ENCODE data around the gene DCAF11.

DCAF11 gene

GRCh38 chr14:24114532-24115421 lies at the start of gene DCAF11, which contains the start of gene NRL (continued):
- TF ChIP-seq ZNF280D (tag by site-specific recombination; IDR thresholded peaks at IDR 0.05) = no peak
- TF ChIP-seq ZNF658 (tag by site-specific recombination; IDR thresholded peaks at IDR 0.05) = no peak
- 0 out of 2 replicates have a peak, but pooled peaks have one; percentile 43 for TF ChIP-seq TRIM28 (IDR thresholded peaks at IDR 0.05; ENCODE audit: borderline replicate concordance, low read length)
- TF ChIP-seq ZNF624 (tag by site-specific recombination; IDR thresholded peaks at IDR 0.05) = no peak
- TF ChIP-seq ZBTB26 (tag by site-specific recombination; optimal IDR thresholded peaks at IDR 0.05) = peak; percentile 50
- TF ChIP-seq PRDM6 (tag by site-specific recombination; IDR thresholded peaks at IDR 0.05) = no peak
- no peak for TF ChIP-seq ZNF184 (tag by site-specific recombination; IDR thresholded peaks at IDR 0.05)
- TF ChIP-seq ZNF350 (tag by site-specific recombination; IDR thresholded peaks at IDR 0.05) = no peak
- TF ChIP-seq ZNF768 (tag by site-specific recombination; IDR thresholded peaks at IDR 0.05) = no peak
- TF ChIP-seq HOXA7 (CRISPR knock-in tag; IDR thresholded peaks at IDR 0.05; ENCODE audit: borderline replicate concordance) = no peak
- no peak for TF ChIP-seq ZNF580 (tag by site-specific recombination; IDR thresholded peaks at IDR 0.05)
- peak; percentile 99 for TF ChIP-seq ZNF18 (tag by site-specific recombination; IDR thresholded peaks at IDR 0.05)
- no peak for TF ChIP-seq ZNF302 (tag by site-specific recombination; IDR thresholded peaks at IDR 0.05; ENCODE audit: low read depth)
- no peak for TF ChIP-seq ZNF239 (tag by site-specific recombination; IDR thresholded peaks at IDR 0.05)
- 0 out of 2 replicates have a peak, but pooled peaks have one; percentile 15 for TF ChIP-seq ZNF423 (tag by site-specific recombination; IDR thresholded peaks at IDR 0.05)
- peak; percentile 44 for TF ChIP-seq ZSCAN4 (tag by site-specific recombination; IDR thresholded peaks at IDR 0.05)
- TF ChIP-seq ZNF433 (tag by site-specific recombination; IDR thresholded peaks at IDR 0.05; ENCODE audit: low read depth) = no peak
- TF ChIP-seq WT1 (tag by site-specific recombination; IDR thresholded peaks at IDR 0.05) = no peak; the same call in none of the 2 replicates
- no peak for TF ChIP-seq ZNF146 (tag by site-specific recombination; IDR thresholded peaks at IDR 0.05)
- no peak for TF ChIP-seq ZNF214 (tag by site-specific recombination; IDR thresholded peaks at IDR 0.05; ENCODE audit: borderline replicate concordance)
- TF ChIP-seq IKZF3 (tag by site-specific recombination; IDR thresholded peaks at IDR 0.05) = peak; percentile 47; the same call in 1 of the 2 replicates
- no peak for TF ChIP-seq ZNF560 (tag by site-specific recombination; IDR thresholded peaks at IDR 0.05; ENCODE audit: borderline replicate concordance)
- no peak for TF ChIP-seq ZNF426 (tag by site-specific recombination; IDR thresholded peaks at IDR 0.05)
- no peak for TF ChIP-seq ZNF202 (tag by site-specific recombination; IDR thresholded peaks at IDR 0.05; ENCODE audit: borderline replicate concordance)
- no peak for TF ChIP-seq ZNF747 (tag by site-specific recombination; IDR thresholded peaks at IDR 0.05)
- peak; percentile 100 for TF ChIP-seq SP3 (tag by site-specific recombination; IDR thresholded peaks at IDR 0.05)
- TF ChIP-seq ZNF266 (tag by site-specific recombination; IDR thresholded peaks at IDR 0.05; ENCODE audit: low read depth) = no peak
